ENCODE measurements around the gene KCTD5. TPM values are rescaled to one million over a fixed set of nuclear protein-coding genes. Genes with fewer than 3 reads are reported as not detected.

The KCTD5 gene
- total and polyA plus RNA-seq, 9 of the 15 experiments (the other 6 are each of a cell fraction or from before 2014, with no cell fraction given), result 0.73 to 58.3 (median 32.3) TPM

DNA sequence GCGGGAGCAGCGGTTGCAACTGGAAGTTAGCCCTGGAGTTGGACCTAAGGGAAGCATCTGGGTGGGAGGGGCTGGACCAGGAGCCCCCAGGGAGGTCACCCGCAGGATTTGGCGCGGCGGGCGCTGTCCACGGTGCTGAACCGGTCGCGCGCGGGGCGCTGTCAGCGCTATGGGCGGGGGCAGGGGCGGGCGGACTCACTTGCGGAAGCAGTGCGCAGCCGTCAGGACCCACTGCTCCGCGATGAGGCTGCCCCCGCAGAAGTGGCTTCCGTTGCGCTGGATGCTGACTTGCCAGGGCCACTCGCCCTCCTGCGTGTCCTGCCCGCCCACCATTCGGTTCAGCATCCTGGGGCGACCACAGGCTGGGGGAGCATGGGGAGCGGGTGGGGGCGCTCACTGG is 33.2 kb downstream of the KCTD5 start (continued):
- TF ChIP-seq, protein P1, sequence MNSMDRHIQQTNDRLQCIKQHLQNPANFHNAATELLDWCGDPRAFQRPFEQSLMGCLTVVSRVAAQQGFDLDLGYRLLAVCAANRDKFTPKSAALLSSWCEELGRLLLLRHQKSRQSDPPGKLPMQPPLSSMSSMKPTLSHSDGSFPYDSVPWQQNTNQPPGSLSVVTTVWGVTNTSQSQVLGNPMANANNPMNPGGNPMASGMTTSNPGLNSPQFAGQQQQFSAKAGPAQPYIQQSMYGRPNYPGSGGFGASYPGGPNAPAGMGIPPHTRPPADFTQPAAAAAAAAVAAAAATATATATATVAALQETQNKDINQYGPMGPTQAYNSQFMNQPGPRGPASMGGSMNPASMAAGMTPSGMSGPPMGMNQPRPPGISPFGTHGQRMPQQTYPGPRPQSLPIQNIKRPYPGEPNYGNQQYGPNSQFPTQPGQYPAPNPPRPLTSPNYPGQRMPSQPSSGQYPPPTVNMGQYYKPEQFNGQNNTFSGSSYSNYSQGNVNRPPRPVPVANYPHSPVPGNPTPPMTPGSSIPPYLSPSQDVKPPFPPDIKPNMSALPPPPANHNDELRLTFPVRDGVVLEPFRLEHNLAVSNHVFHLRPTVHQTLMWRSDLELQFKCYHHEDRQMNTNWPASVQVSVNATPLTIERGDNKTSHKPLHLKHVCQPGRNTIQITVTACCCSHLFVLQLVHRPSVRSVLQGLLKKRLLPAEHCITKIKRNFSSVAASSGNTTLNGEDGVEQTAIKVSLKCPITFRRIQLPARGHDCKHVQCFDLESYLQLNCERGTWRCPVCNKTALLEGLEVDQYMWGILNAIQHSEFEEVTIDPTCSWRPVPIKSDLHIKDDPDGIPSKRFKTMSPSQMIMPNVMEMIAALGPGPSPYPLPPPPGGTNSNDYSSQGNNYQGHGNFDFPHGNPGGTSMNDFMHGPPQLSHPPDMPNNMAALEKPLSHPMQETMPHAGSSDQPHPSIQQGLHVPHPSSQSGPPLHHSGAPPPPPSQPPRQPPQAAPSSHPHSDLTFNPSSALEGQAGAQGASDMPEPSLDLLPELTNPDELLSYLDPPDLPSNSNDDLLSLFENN (IDR thresholded peaks at IDR 0.05; ENCODE audit: low read depth in 2 of 2, low read length in 2 of 2), result no peak
- no peak for TF ChIP-seq ARNT (IDR thresholded peaks at IDR 0.05)
- TF ChIP-seq RBM25 (IDR thresholded peaks at IDR 0.05; ENCODE audit: low read depth, low read length, severe bottlenecking), result no peak
- peak; percentile 84; the same call in 1 of the 2 replicates for TF ChIP-seq ZNF232 (CRISPR knock-in tag; IDR thresholded peaks at IDR 0.05)
- peak; percentile 32 for TF ChIP-seq ZNF146 (CRISPR knock-in tag; IDR thresholded peaks at IDR 0.05; ENCODE audit: unreplicated experiment)
- TF ChIP-seq ATF7 (IDR thresholded peaks at IDR 0.05), result no peak
- TF ChIP-seq FOSL1 (tag; conservative IDR thresholded peaks at IDR 0.05), result no peak
- TF ChIP-seq, protein P2, sequence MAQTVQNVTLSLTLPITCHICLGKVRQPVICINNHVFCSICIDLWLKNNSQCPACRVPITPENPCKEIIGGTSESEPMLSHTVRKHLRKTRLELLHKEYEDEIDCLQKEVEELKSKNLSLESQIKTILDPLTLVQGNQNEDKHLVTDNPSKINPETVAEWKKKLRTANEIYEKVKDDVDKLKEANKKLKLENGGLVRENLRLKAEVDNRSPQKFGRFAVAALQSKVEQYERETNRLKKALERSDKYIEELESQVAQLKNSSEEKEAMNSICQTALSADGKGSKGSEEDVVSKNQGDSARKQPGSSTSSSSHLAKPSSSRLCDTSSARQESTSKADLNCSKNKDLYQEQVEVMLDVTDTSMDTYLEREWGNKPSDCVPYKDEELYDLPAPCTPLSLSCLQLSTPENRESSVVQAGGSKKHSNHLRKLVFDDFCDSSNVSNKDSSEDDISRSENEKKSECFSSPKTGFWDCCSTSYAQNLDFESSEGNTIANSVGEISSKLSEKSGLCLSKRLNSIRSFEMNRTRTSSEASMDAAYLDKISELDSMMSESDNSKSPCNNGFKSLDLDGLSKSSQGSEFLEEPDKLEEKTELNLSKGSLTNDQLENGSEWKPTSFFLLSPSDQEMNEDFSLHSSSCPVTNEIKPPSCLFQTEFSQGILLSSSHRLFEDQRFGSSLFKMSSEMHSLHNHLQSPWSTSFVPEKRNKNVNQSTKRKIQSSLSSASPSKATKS (CRISPR knock-in tag; IDR thresholded peaks at IDR 0.05), result no peak
- TF ChIP-seq U2AF2 (optimal IDR thresholded peaks at IDR 0.05; ENCODE audit: low read depth, low read length), result no peak
- TF ChIP-seq CTCF (IDR thresholded peaks at IDR 0.05 in 2 of 3, conservative IDR thresholded peaks at IDR 0.05 in 1 of 3; ENCODE audit: insufficient read depth in 2 of 3, low read depth in 1 of 3, low read length in 3 of 3), result no peak
- TF ChIP-seq ZFP30 (CRISPR knock-in tag; IDR thresholded peaks at IDR 0.05; ENCODE audit: borderline replicate concordance), result no peak
- TF ChIP-seq HNRNPH1 (optimal IDR thresholded peaks at IDR 0.05; ENCODE audit: low read depth, low read length), result no peak
- no peak for TF ChIP-seq BCOR (IDR thresholded peaks at IDR 0.05)
- no peak for TF ChIP-seq ZNF583 (CRISPR knock-in tag; IDR thresholded peaks at IDR 0.05)
- no peak for TF ChIP-seq GTF2E2 (tag; IDR thresholded peaks at IDR 0.05)
- TF ChIP-seq DNMT1 (IDR thresholded peaks at IDR 0.05), result no peak
- no peak for TF ChIP-seq CHCHD3 (CRISPR knock-in tag; IDR thresholded peaks at IDR 0.05)
- TF ChIP-seq CXXC5 (CRISPR knock-in tag; IDR thresholded peaks at IDR 0.05), result peak; percentile 59
- no peak for TF ChIP-seq POLR2AphosphoS2 (IDR thresholded peaks at IDR 0.05; ENCODE audit: low read length)
- no peak for TF ChIP-seq RBM17 (IDR thresholded peaks at IDR 0.05; ENCODE audit: borderline replicate concordance, low read depth, low read length)
- peak; percentile 81; the same call in 1 of the 2 replicates for TF ChIP-seq RB1 (IDR thresholded peaks at IDR 0.05; ENCODE audit: low read depth)
- no peak for TF ChIP-seq SMARCB1 (IDR thresholded peaks at IDR 0.05; ENCODE audit: insufficient read length, low read depth)
- TF ChIP-seq SP1 (CRISPR knock-in tag; IDR thresholded peaks at IDR 0.05), result peak; percentile 51; the same call in 1 of the 2 replicates
- peak in 1 of 2 experiments; percentile 66; a peak in 2 of 4 replicates for TF ChIP-seq RCOR1 (IDR thresholded peaks at IDR 0.05; ENCODE audit: borderline replicate concordance in 1 of 2, low read depth in 2 of 2, low read length in 2 of 2)
